ENCODE data around the gene SMARCAD1.

Gene SMARCAD1

GRCh38 chr4:94207469-94208224 lies at the start of gene SMARCAD1:
Gene SMARCAD1 (plus strand): TSS chr4:94207865. CDS start chr4:94208395, 530 bp downstream.
- Histone ChIP-seq H3K4me3 (ENCODE audit: low read length) (peak within 1 kb of the TSS; percentile 88), H3K27ac (ENCODE audit: low read length) (peak within 1 kb of the TSS; percentile 90), H3K27me3 (ENCODE audit: insufficient read depth, low read length) (no peaks in the 10 kb centered on the region), H3K9me3 (ENCODE audit: insufficient read depth, low read depth, low read length) (peaks cover under 1% of the 10 kb centered on the region; the same call in 1 of the 2 replicates), H3K36me3 (ENCODE audit: insufficient read depth, low read depth, low read length) (peaks cover 41% of the 10 kb centered on the region), H3K9ac (ENCODE audit: low read depth, low read length) (peak within 1 kb of the TSS; percentile 99), H3K4me1 (ENCODE audit: insufficient read depth, low read length) (peaks cover 16% of the 10 kb centered on the region)

DNA sequence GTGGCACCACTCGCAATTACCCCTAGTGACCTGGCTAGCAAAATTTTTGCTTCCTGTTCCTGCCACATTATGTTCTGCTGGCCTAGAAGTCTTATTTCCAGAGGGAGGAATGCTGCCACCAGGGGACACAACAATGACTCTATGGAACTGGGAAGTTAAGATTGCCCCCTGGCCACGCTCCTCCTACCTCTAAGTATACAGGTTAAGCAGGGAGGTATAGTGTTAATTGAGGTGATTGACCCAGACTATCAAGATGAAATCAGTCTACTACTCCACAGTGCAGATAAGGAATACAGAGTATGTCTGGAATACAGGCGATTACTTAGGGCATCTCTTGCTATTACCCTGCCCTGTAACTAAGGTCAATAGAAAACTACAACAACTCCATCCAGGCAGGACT lies 48.8 kb upstream of the SMARCAD1 start:
- no peaks in the 10 kb centered on the region for H3K4me1 ChIP-seq (ENCODE audit: insufficient read depth, low read length)
- H3K9ac ChIP-seq (ENCODE audit: low read depth, low read length): no peak overlapping the region
- H3K27ac ChIP-seq (ENCODE audit: low read length): no peak overlapping the region
- no peaks in the 10 kb centered on the region for H3K27me3 ChIP-seq (ENCODE audit: insufficient read depth, low read length)
- peaks cover 4% of the 10 kb centered on the region; the same call in 1 of the 2 replicates for H3K9me3 ChIP-seq (ENCODE audit: insufficient read depth, low read depth, low read length)
- H3K36me3 ChIP-seq (ENCODE audit: insufficient read depth, low read depth, low read length): no peaks in the 10 kb centered on the region
- H3K4me3 ChIP-seq (ENCODE audit: low read length): no peak overlapping the region

DNA sequence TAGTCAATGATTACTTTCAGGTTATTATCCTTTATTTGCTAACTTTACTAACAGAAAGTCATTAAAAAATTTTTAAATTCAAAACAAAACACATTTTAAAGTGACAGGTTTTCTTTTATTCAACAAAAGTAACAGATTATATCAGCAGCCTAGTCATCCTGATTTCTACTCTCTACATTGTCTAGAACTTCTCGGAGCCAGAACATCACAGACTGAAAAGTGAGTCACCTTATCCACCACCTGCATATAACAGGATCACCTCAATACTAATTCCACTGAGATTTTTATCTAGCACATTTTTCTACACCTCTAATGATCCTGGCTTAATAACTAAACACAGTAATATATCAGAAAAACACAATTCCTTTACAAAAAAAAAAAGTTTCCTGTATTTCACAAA lies 47.9 kb upstream of the SMARCAD1 start:
- peaks cover 5% of the 10 kb centered on the region; the same call in 1 of the 2 replicates for H3K4me1 ChIP-seq (ENCODE audit: insufficient read depth, low read length)
- no peaks in the 10 kb centered on the region for H3K27me3 ChIP-seq (ENCODE audit: insufficient read depth, low read length)
- peaks cover 4% of the 10 kb centered on the region; the same call in 1 of the 2 replicates for H3K9me3 ChIP-seq (ENCODE audit: insufficient read depth, low read depth, low read length)
- no peak overlapping the region for H3K27ac ChIP-seq (ENCODE audit: low read length)
- no peaks in the 10 kb centered on the region for H3K36me3 ChIP-seq (ENCODE audit: insufficient read depth, low read depth, low read length)
- H3K4me3 ChIP-seq (ENCODE audit: low read length): no peak overlapping the region
- no peak overlapping the region for H3K9ac ChIP-seq (ENCODE audit: low read depth, low read length)

GRCh38 chr4:94160774-94161173 lies 46.9 kb upstream of the SMARCAD1 start:
- Histone ChIP-seq H3K36me3 (ENCODE audit: insufficient read depth, low read depth, low read length) (no peaks in the 10 kb centered on the region), H3K4me1 (ENCODE audit: insufficient read depth, low read length) (peaks cover 8% of the 10 kb centered on the region; the same call in 1 of the 2 replicates), H3K27ac (ENCODE audit: low read length) (no peak overlapping the region), H3K4me3 (ENCODE audit: low read length) (no peak overlapping the region), H3K9me3 (ENCODE audit: insufficient read depth, low read depth, low read length) (peaks cover 4% of the 10 kb centered on the region; the same call in 1 of the 2 replicates), H3K27me3 (ENCODE audit: insufficient read depth, low read length) (no peaks in the 10 kb centered on the region), H3K9ac (ENCODE audit: low read depth, low read length) (no peak overlapping the region)

DNA sequence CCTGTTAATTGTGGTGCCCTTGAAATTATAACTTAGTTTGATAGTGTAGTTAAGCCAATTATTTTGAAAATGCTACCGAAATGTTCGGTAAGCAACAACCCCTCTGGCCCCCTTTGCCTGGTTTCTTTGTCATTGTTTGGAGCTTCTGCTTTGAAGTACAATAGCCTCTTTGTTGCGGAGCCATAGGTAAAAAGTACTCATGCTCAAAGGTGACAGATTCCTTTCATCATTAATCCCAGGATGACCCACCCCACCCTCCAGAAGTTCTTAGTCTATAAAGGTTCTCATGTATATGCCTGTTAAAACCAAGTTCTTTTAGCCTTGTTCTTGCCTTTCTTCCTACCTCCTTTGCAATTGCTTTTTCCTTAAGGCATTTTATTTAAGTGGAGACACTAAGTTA lies 42.4 kb upstream of the SMARCAD1 start:
- H3K27me3 ChIP-seq (ENCODE audit: insufficient read depth, low read length): no peaks in the 10 kb centered on the region
- no peaks in the 10 kb centered on the region for H3K36me3 ChIP-seq (ENCODE audit: insufficient read depth, low read depth, low read length)
- no peak overlapping the region for H3K9ac ChIP-seq (ENCODE audit: low read depth, low read length)
- H3K27ac ChIP-seq (ENCODE audit: low read length): no peak overlapping the region
- no peak overlapping the region for H3K4me3 ChIP-seq (ENCODE audit: low read length)
- peaks cover 8% of the 10 kb centered on the region for H3K4me1 ChIP-seq (ENCODE audit: insufficient read depth, low read length)
- H3K9me3 ChIP-seq (ENCODE audit: insufficient read depth, low read depth, low read length): no peaks in the 10 kb centered on the region

- no peaks in the 10 kb centered on the region; the same call in none of the 2 replicates for H3K9me3 ChIP-seq (ENCODE audit: insufficient read depth, low read depth, low read length)
- H3K4me3 ChIP-seq (ENCODE audit: low read length): no peak overlapping the region
- H3K36me3 ChIP-seq (ENCODE audit: insufficient read depth, low read depth, low read length): no peaks in the 10 kb centered on the region
- H3K9ac ChIP-seq (ENCODE audit: low read depth, low read length): no peak overlapping the region
- no peaks in the 10 kb centered on the region for H3K27me3 ChIP-seq (ENCODE audit: insufficient read depth, low read length)
- no peak overlapping the region for H3K27ac ChIP-seq (ENCODE audit: low read length)
- peaks cover 8% of the 10 kb centered on the region for H3K4me1 ChIP-seq (ENCODE audit: insufficient read depth, low read length)
These were observed 39.3 kb upstream of the SMARCAD1 start for GRCh38 chr4:94168321-94168720.

GRCh38 chr4:94169803-94170372 lies 37.8 kb upstream of the SMARCAD1 start:
- H3K27me3 ChIP-seq (ENCODE audit: insufficient read depth, low read length): no peaks in the 10 kb centered on the region
- no peaks in the 10 kb centered on the region; the same call in none of the 2 replicates for H3K9me3 ChIP-seq (ENCODE audit: insufficient read depth, low read depth, low read length)
- no peak overlapping the region for H3K4me3 ChIP-seq (ENCODE audit: low read length)
- H3K9ac ChIP-seq (ENCODE audit: low read depth, low read length): no peak overlapping the region
- no peaks in the 10 kb centered on the region for H3K36me3 ChIP-seq (ENCODE audit: insufficient read depth, low read depth, low read length)
- no peak overlapping the region for H3K27ac ChIP-seq (ENCODE audit: low read length)
- H3K4me1 ChIP-seq (ENCODE audit: insufficient read depth, low read length): peaks cover 4% of the 10 kb centered on the region

DNA sequence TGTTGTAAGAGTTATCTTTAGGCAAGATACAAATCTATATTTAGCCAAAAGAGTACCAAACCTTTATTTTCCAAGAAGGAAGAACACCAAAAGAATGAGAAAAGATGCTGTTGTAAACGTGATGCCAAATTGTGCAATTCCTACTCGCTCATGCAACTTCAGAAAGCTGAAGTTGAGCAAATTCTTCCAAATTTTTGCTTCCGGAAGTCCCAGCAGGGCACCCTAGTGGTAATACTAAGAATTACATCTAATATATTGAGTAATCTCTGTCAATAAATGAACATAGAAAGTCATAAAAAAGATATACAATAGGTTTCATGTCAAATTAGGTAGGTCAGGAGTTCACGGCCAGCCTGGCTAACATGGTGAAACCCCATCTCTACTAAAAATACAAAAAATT lies 36.0 kb upstream of the SMARCAD1 start:
- Histone ChIP-seq H3K27me3 (ENCODE audit: insufficient read depth, low read length) (no peaks in the 10 kb centered on the region), H3K9ac (ENCODE audit: low read depth, low read length) (no peak overlapping the region), H3K27ac (ENCODE audit: low read length) (no peak overlapping the region), H3K4me3 (ENCODE audit: low read length) (no peak overlapping the region), H3K4me1 (ENCODE audit: insufficient read depth, low read length) (no peaks in the 10 kb centered on the region; the same call in 1 of the 2 replicates), H3K9me3 (ENCODE audit: insufficient read depth, low read depth, low read length) (no peaks in the 10 kb centered on the region; the same call in none of the 2 replicates), H3K36me3 (ENCODE audit: insufficient read depth, low read depth, low read length) (no peaks in the 10 kb centered on the region)

GRCh38 chr4:94175553-94176261 lies 32.0 kb upstream of the SMARCAD1 start:
- Histone ChIP-seq H3K27me3 (ENCODE audit: insufficient read depth, low read length) (no peaks in the 10 kb centered on the region), H3K4me3 (ENCODE audit: low read length) (no peak overlapping the region), H3K27ac (ENCODE audit: low read length) (no peak overlapping the region), H3K9me3 (ENCODE audit: insufficient read depth, low read depth, low read length) (no peaks in the 10 kb centered on the region; the same call in none of the 2 replicates), H3K4me1 (ENCODE audit: insufficient read depth, low read length) (peaks cover 5% of the 10 kb centered on the region; the same call in 1 of the 2 replicates), H3K36me3 (ENCODE audit: insufficient read depth, low read depth, low read length) (no peaks in the 10 kb centered on the region), H3K9ac (ENCODE audit: low read depth, low read length) (no peak overlapping the region)

GRCh38 chr4:94177822-94178221 lies 29.8 kb upstream of the SMARCAD1 start:
- H3K27me3 ChIP-seq (ENCODE audit: insufficient read depth, low read length): no peaks in the 10 kb centered on the region
- H3K9me3 ChIP-seq (ENCODE audit: insufficient read depth, low read depth, low read length): no peaks in the 10 kb centered on the region
- H3K27ac ChIP-seq (ENCODE audit: low read length): no peak overlapping the region
- H3K36me3 ChIP-seq (ENCODE audit: insufficient read depth, low read depth, low read length): no peaks in the 10 kb centered on the region
- H3K4me3 ChIP-seq (ENCODE audit: low read length): no peak overlapping the region
- no peak overlapping the region for H3K9ac ChIP-seq (ENCODE audit: low read depth, low read length)
- H3K4me1 ChIP-seq (ENCODE audit: insufficient read depth, low read length): peaks cover 5% of the 10 kb centered on the region; the same call in 1 of the 2 replicates

DNA sequence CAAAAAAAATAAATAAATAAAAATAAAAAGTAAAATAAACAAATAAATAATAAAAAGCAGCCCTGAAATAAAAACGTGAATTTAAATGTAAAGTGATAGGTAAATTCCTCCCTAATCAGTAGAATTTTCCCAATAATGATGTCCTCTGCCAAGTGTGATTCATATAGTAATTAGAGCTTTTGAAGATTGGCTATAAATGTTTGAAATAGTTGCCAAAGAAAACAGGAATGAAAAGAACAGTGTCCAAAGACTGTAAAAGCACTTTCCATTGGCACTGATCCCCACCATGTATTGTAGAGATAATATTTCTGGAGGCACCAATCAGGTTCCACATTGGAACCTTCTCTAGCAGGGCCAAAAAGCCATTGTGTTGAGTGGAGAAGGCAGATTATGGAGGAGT lies 25.9 kb upstream of the SMARCAD1 start:
- H3K27ac ChIP-seq (ENCODE audit: low read length): no peak overlapping the region
- no peak overlapping the region for H3K9ac ChIP-seq (ENCODE audit: low read depth, low read length)
- no peaks in the 10 kb centered on the region for H3K9me3 ChIP-seq (ENCODE audit: insufficient read depth, low read depth, low read length)
- H3K36me3 ChIP-seq (ENCODE audit: insufficient read depth, low read depth, low read length): no peaks in the 10 kb centered on the region
- H3K4me3 ChIP-seq (ENCODE audit: low read length): no peak overlapping the region
- H3K4me1 ChIP-seq (ENCODE audit: insufficient read depth, low read length): peaks cover 5% of the 10 kb centered on the region; the same call in 1 of the 2 replicates
- no peaks in the 10 kb centered on the region for H3K27me3 ChIP-seq (ENCODE audit: insufficient read depth, low read length)

Data from iPS-20b (cell line).